SK-N-SH treated with all-trans-retinoic acid at 6 μM for 48 hours (cell line): Measurements from ENCODE around the gene PRDM15.

Experiments used
- ARNTL ChIP-seq: fragments of 450-650 bp; formaldehyde crosslinking; IDR thresholded peaks from 2 replicates; pipeline ENCODE4 v1.5.0; 2020; ENCODE audit warnings: low read depth, mild to moderate bottlenecking, moderate library complexity, borderline replicate concordance
- PATZ1 ChIP-seq: fragments of 250-450 bp; sonication (Bioruptor Pico); IDR thresholded peaks from 2 replicates; pipeline ENCODE4 v1.8.0; 2020; ENCODE audit warnings: mild to moderate bottlenecking, moderate library complexity, borderline replicate concordance
- SNAI2 ChIP-seq: fragments of 250-450 bp; sonication (Bioruptor Pico); IDR thresholded peaks from 2 replicates; pipeline ENCODE4 v1.5.0; 2020; ENCODE audit warnings: mild to moderate bottlenecking, moderate library complexity
- TCF4 ChIP-seq: fragments of 250-450 bp; sonication (Bioruptor Pico); IDR thresholded peaks from 2 replicates; pipeline ENCODE4 v1.8.0; 2021; ENCODE audit warnings: mild to moderate bottlenecking, moderate library complexity, borderline replicate concordance
- TOX ChIP-seq: fragments of 250-450 bp; sonication (Bioruptor Pico); IDR thresholded peaks from 2 replicates; pipeline ENCODE4 v1.8.0; 2021; ENCODE audit warnings: mild to moderate bottlenecking, moderate library complexity, borderline replicate concordance
- TSHZ2 ChIP-seq: fragments of 250-450 bp; sonication (Bioruptor Pico); IDR thresholded peaks from 2 replicates; pipeline ENCODE4 v1.5.0; 2020; ENCODE audit warnings: mild to moderate bottlenecking, moderate library complexity
- TF ChIP-seq, protein P1 (sequence below): fragments of 250-450 bp; sonication (Bioruptor Pico); IDR thresholded peaks from 2 replicates; pipeline ENCODE4 v1.8.0; 2021; ENCODE audit warnings: low read depth, mild to moderate bottlenecking, moderate library complexity, borderline replicate concordance

DNA sequence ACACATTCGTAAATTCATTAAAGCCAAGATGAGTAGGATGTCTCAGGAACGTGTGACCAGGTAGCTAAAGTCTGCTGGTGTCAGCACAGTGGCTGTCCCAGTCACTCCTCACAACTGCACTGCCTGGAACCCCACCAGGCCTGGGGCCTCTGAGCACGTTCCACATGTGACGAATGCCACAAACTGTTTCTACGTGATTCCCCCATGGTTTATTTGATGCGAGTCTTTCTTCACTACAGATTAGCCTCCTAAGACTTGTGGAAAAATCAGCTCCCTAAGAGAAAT is 33.2 kb downstream of the PRDM15 start:
- TF ChIP-seq TOX (no peak), SNAI2 (CRISPR knock-in tag) (no peak), ARNTL (no peak), PATZ1 (CRISPR knock-in tag) (no peak), TCF4 (CRISPR knock-in tag) (no peak), TSHZ2 (CRISPR knock-in tag) (no peak)
- TF ChIP-seq, protein P1, sequence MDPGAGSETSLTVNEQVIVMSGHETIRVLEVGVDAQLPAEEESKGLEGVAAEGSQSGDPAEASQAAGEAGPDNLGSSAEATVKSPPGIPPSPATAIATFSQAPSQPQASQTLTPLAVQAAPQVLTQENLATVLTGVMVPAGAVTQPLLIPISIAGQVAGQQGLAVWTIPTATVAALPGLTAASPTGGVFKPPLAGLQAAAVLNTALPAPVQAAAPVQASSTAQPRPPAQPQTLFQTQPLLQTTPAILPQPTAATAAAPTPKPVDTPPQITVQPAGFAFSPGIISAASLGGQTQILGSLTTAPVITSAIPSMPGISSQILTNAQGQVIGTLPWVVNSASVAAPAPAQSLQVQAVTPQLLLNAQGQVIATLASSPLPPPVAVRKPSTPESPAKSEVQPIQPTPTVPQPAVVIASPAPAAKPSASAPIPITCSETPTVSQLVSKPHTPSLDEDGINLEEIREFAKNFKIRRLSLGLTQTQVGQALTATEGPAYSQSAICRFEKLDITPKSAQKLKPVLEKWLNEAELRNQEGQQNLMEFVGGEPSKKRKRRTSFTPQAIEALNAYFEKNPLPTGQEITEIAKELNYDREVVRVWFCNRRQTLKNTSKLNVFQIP, result no peak
